LoVo (cell line): Measurements from ENCODE around the gene PPP4R3A.
"Not testable (repeated sequence)": the region's sequence is repeated elsewhere in the genome, so short reads cannot be mapped to it uniquely, and the experiment has no call there.

Experiments
- DNase-seq: peaks from one replicate; pipeline ENCODE4 v3.0.0-alpha.2; 2016; ENCODE audit warnings: low spot score

Gene PPP4R3A

GRCh38 chr14:91438845-91439244, 71.3 kb downstream of the PPP4R3A start:
- DNase-seq, result no peak

GRCh38 chr14:91436266-91436665, 73.8 kb downstream of the PPP4R3A start:
- not testable (repeated sequence) for DNase-seq

- no peak for DNase-seq
Observed at GRCh38 chr14:91429385-91429784, 80.7 kb downstream of the PPP4R3A start.

- not testable (repeated sequence) for DNase-seq
Observed at GRCh38 chr14:91428931-91429330, 81.2 kb downstream of the PPP4R3A start.

GRCh38 chr14:91425531-91425944, 84.6 kb downstream of the PPP4R3A start:
- DNase-seq, result not testable (repeated sequence)

GRCh38 chr14:91424813-91425530, 85.1 kb downstream of the PPP4R3A start:
- DNase-seq, result no peak

- DNase-seq, result no peak
Observed at GRCh38 chr14:91420686-91421085, 89.4 kb downstream of the PPP4R3A start.

- no peak for DNase-seq
Observed at GRCh38 chr14:91419451-91419850, 90.7 kb downstream of the PPP4R3A start.

GRCh38 chr14:91419044-91419397, 91.1 kb downstream of the PPP4R3A start:
- DNase-seq, result no peak

- peak; percentile 53 for DNase-seq
Observed at GRCh38 chr14:91418387-91419043, 91.6 kb downstream of the PPP4R3A start.

GRCh38 chr14:91417983-91418386, 92.1 kb downstream of the PPP4R3A start:
- DNase-seq, result peak; percentile 68

GRCh38 chr14:91417120-91417982, 92.8 kb downstream of the PPP4R3A start, which contains the start of gene CCDC88C:
Gene CCDC88C, minus strand, starts transcription at chr14:91417820. Its CDS starts 130 bp downstream, at chr14:91417690.
- peak; percentile 79 for DNase-seq

GRCh38 chr14:91416744-91417119, 93.4 kb downstream of the PPP4R3A start:
- no peak for DNase-seq

GRCh38 chr14:91415794-91416743, 94.0 kb downstream of the PPP4R3A start:
- DNase-seq, result no peak

- no peak for DNase-seq
Observed at GRCh38 chr14:91414475-91414833, 95.7 kb downstream of the PPP4R3A start.

- DNase-seq, result no peak
Observed at GRCh38 chr14:91413547-91414474, 96.3 kb downstream of the PPP4R3A start.

- no peak for DNase-seq
Observed at GRCh38 chr14:91412939-91413338, 97.2 kb downstream of the PPP4R3A start.

GRCh38 chr14:91410771-91411536, 99.2 kb downstream of the PPP4R3A start:
- no peak for DNase-seq

- no peak for DNase-seq
Observed at GRCh38 chr14:91409928-91410718, 100.0 kb downstream of the PPP4R3A start.
